GM12878 (cell line): ENCODE results near the gene HEG1. TPM values are rescaled to one million over a fixed set of nuclear protein-coding genes. Genes with fewer than 3 reads are reported as not detected.

Source experiments
- ATAC-seq: fragments of 200-7000 bp; cut with Tn5 transposase; 3 replicates; pipeline ENCODE4 v1.9.1; 2020; ENCODE audit warnings: mild to moderate bottlenecking, moderate library complexity
- BruUV-seq: library from RNA; stranded (reverse); fragments of 400-500 nt; replicated peaks from 2 replicates; lab custom pipeline; 2021; lab: Mats Ljungman, UMichigan
- CTCF ChIA-PET: fragments of 300-600 bp; sonication (Branson Sonifier 250); formaldehyde crosslinking; extraction: SDS; loops from one replicate; lab custom pipeline; 2021; ENCODE audit warnings: inconsistent platforms; lab: Yijun Ruan, JAX
- POLR2A ChIA-PET: fragments of 350-600 bp; formaldehyde crosslinking; extraction: SDS; loops from one replicate; lab custom pipeline; 2021; ENCODE audit warnings: inconsistent platforms; lab: Charles Lee
- RAD21 ChIA-PET: fragments of 300-600 bp; sonication (Branson Sonifier 250); formaldehyde crosslinking; loops from one replicate; lab custom pipeline; 2023; ENCODE audit warnings: antibody characterized with exemption; ENCODE audit not compliant: unreplicated experiment; lab: Charles Lee
- SMC1A ChIA-PET: fragments of 300-600 bp; sonication (Branson Sonifier 250); formaldehyde crosslinking; loops from one replicate; lab custom pipeline; 2023; ENCODE audit not compliant: unreplicated experiment, uncharacterized antibody; lab: Charles Lee
- DNase-seq: peaks from one replicate; pipeline ENCODE4 v3.0.0-alpha.2; 2011; ENCODE audit warnings: low read depth, low spot score
- FAIRE-seq: peaks from 3 replicates; lab custom pipeline; 2011; peaks lifted over from hg19 to GRCh38; lab: Jason Lieb, UNC
- H2AFZ ChIP-seq: 2 replicates; pipeline ENCODE4 v1.6.0; 2011; ENCODE audit warnings: low read depth, low read length, control low read depth; ENCODE audit not compliant: control insufficient read depth
- H3K27ac ChIP-seq: 2 replicates; pipeline ENCODE4 v1.5.1; 2011; ENCODE audit warnings: control low read depth; ENCODE audit not compliant: control insufficient read depth, insufficient read depth
- H3K27me3 ChIP-seq, 2 experiments: replicated peaks in 1 of 2; 2 replicates each; pipeline versions ENCODE4 v1.6.0 to v1.6.1; 2011; ENCODE audit warnings: low read length in 1 of 2; ENCODE audit not compliant: control insufficient read depth in 2 of 2, insufficient read depth in 2 of 2
- H3K36me3 ChIP-seq, 2 experiments: 2 replicates each; pipeline ENCODE4 v1.5.1; 2011; ENCODE audit warnings: low read length in 1 of 2; ENCODE audit not compliant: control insufficient read depth in 2 of 2, insufficient read depth in 2 of 2
- H3K4me1 ChIP-seq: 2 replicates; pipeline ENCODE4 v1.6.1; 2011; ENCODE audit warnings: mild to moderate bottlenecking, low read length, moderate library complexity, mixed read lengths; ENCODE audit not compliant: control insufficient read depth, insufficient read depth
- H3K4me2 ChIP-seq: 2 replicates; pipeline ENCODE4 v1.6.0; 2011; ENCODE audit warnings: control low read depth; ENCODE audit not compliant: control insufficient read depth, insufficient read depth
- H3K4me3 ChIP-seq: fragments of 200-600 bp; sonication (generic); 2 replicates; pipeline ENCODE4 v1.5.1; 2016
- H3K79me2 ChIP-seq: 2 replicates; pipeline ENCODE4 v1.6.0; 2011; ENCODE audit warnings: low read length; ENCODE audit not compliant: control insufficient read depth, insufficient read depth
- H3K9ac ChIP-seq: 2 replicates; pipeline ENCODE4 v1.8.0; 2011; ENCODE audit warnings: low read length, control low read depth, mixed read lengths; ENCODE audit not compliant: control insufficient read depth, insufficient read depth
- H3K9me3 ChIP-seq: replicated peaks from 3 replicates; pipeline ENCODE4 v1.5.1; 2011; ENCODE audit warnings: mild to moderate bottlenecking, low read length; ENCODE audit not compliant: control insufficient read depth, insufficient read depth
- H4K20me1 ChIP-seq: 2 replicates; pipeline ENCODE4 v1.6.0; 2011; ENCODE audit not compliant: control insufficient read depth, insufficient read depth
- CBX5 ChIP-seq: sonication (generic); IDR thresholded peaks from 2 replicates; pipeline ENCODE4 v1.6.1; 2016; ENCODE audit warnings: low read depth, moderate library complexity, mild to moderate bottlenecking, inconsistent platforms
- CEBPB ChIP-seq, 2 experiments: fragments of 150-350 bp in 1 of 2; IDR thresholded peaks; 2 replicates each; pipeline ENCODE4 v1.6.1; 2012 to 2014; ENCODE audit warnings: low read depth in 2 of 2, low read length in 2 of 2, borderline replicate concordance in 1 of 2, inconsistent platforms in 1 of 2
- IKZF2 ChIP-seq, 2 experiments: fragments of 450-650 bp; IDR thresholded peaks; 2 replicates each; pipeline ENCODE4 v1.6.1; 2017; ENCODE audit warnings: mild to moderate bottlenecking in 2 of 2, moderate library complexity in 2 of 2
- KLF5 ChIP-seq: fragments of 450-650 bp; IDR thresholded peaks from 2 replicates; pipeline ENCODE4 v1.6.1; 2014; ENCODE audit warnings: mild to moderate bottlenecking; ENCODE audit not compliant: partially characterized antibody
- LARP7 ChIP-seq: fragments of 450-650 bp; IDR thresholded peaks from 2 replicates; pipeline ENCODE4 v1.6.1; 2017; ENCODE audit warnings: mild to moderate bottlenecking
- MEF2B ChIP-seq: fragments of 450-650 bp; IDR thresholded peaks from 2 replicates; pipeline ENCODE4 v1.6.1; 2018; ENCODE audit warnings: mild to moderate bottlenecking, moderate library complexity; ENCODE audit not compliant: partially characterized antibody, poor library complexity, severe bottlenecking
- RELA ChIP-seq: fragments of 450-650 bp; IDR thresholded peaks from 2 replicates; pipeline ENCODE4 v1.8.0; 2014; ENCODE audit warnings: borderline replicate concordance; ENCODE audit not compliant: partially characterized antibody
- SMAD1 ChIP-seq: fragments of 450-650 bp; IDR thresholded peaks from 2 replicates; pipeline ENCODE4 v1.6.1; 2018; ENCODE audit warnings: mild to moderate bottlenecking, low read depth; ENCODE audit not compliant: partially characterized antibody
- SREBF1 ChIP-seq: IDR thresholded peaks from 2 replicates; pipeline ENCODE4 v1.6.1; 2012; ENCODE audit warnings: mild to moderate bottlenecking, low read length
- SREBF2 ChIP-seq: IDR thresholded peaks from 2 replicates; pipeline ENCODE4 v1.6.1; 2012; ENCODE audit warnings: mild to moderate bottlenecking, low read length
- ZNF207 ChIP-seq: fragments of 450-650 bp; IDR thresholded peaks from 2 replicates; pipeline ENCODE4 v1.6.1; 2014; ENCODE audit warnings: antibody characterized with exemption, mild to moderate bottlenecking, borderline replicate concordance
- WGBS: methylation state at CpG from one replicate; pipeline ENCODE4 v1.1.6; 2016; ENCODE audit warnings: low lambda C conversion rate; ENCODE audit not compliant: insufficient replicate concordance, insufficient coverage; ENCODE audit errors: missing lambda C conversion rate; 5-methylcytosine and 5-hydroxymethylcytosine counted together
- in situ Hi-C: fragments of 300-500 bp; cut with MboI; formaldehyde crosslinking; loops from 9 replicates; pipeline ENCODE4 v1.14.3; 2018; ENCODE audit warnings: mixed read lengths
- intact Hi-C: fragments of 100-400 bp; cut with micrococcal nuclease; formaldehyde crosslinking; loops from one replicate; pipeline ENCODE4 v1.14.2; 2022; ENCODE audit not compliant: unreplicated experiment
- polyA plus RNA-seq, 11 experiments: library from polyadenylated mRNA; depleted of rRNA in 4 of 11; unstranded in 6 of 11; stranded (reverse) in 5 of 11; fragments of >200 nt; fragmentation: Nextera tagmentation in 4 of 11; fragmentation: Illumina TruSeq in 1 of 11; extraction: Ambion mirVana in 4 of 11; extraction: Trizol in 1 of 11; gene quantifications; 1 replicate in 1 of 11; 2 replicates in 10 of 11; pipeline versions ENCODE4 v1.2.1 to v1.2.3, GENCODE V29; 2011 to 2016; ENCODE audit warnings: inconsistent platforms in 2 of 11, missing spikeins in 2 of 11, low read depth in 1 of 11
- total RNA-seq, 4 experiments: library from RNA; depleted of rRNA in 3 of 4; stranded (reverse); fragments of >200 nt in 3 of 4; fragmentation: Illumina TruSeq in 1 of 4; extraction: Trizol in 1 of 4; gene quantifications; 2 replicates each; pipeline versions ENCODE4 v1.2.1 to v1.2.3, GENCODE V29; 2013 to 2021
- TF ChIP-seq, protein P1 (sequence below): fragments of 450-650 bp; IDR thresholded peaks from 2 replicates; pipeline ENCODE4 v1.6.1; 2014; ENCODE audit warnings: mild to moderate bottlenecking
- TF ChIP-seq, protein P2 (sequence below): fragments of 450-650 bp; IDR thresholded peaks from 2 replicates; pipeline ENCODE4 v1.6.1; 2017; ENCODE audit warnings: mild to moderate bottlenecking, moderate library complexity
- TF ChIP-seq, protein P3 (sequence below): fragments of 450-650 bp; IDR thresholded peaks from 2 replicates; pipeline ENCODE4 v1.6.1; 2017; ENCODE audit warnings: antibody characterized with exemption, mild to moderate bottlenecking, moderate library complexity
- TF ChIP-seq, protein P4 (sequence below): IDR thresholded peaks from 2 replicates; pipeline ENCODE4 v1.6.1; 2011; ENCODE audit warnings: low read depth, low read length, improper control_type of control experiment, borderline replicate concordance

Gene HEG1
- total and polyA plus RNA-seq, 10 of the 15 experiments (the other 5 are each of a cell fraction or from before 2014, with no cell fraction given), result 2.2 to 32.1 (median 7.6) TPM

DNA sequence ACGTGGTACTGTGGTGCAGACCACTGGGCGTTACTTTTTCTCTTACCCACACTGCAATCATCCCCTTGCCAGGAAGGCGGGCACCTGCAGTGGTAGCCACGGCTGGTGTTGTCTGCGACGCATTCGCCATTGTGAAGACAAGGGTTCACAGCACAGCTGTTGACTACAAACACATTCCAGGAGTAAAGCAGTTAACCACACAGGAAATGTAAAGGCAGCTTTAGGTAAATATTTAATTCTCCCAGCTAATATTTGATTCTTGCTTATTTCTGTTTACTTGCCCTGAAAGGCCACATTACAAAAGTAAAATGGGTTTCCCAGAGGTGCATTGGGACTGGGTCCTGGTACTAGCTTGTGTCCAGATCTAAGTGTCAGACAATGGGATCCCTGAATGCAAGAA, 45.4 kb downstream of the HEG1 start:
- WGBS, result 98% methylated on average over 7 of the region's 7 CpGs
- Histone ChIP-seq H3K79me2 (no peaks in the 10 kb centered on the region), H3K36me3 (peaks cover 24 to 44% of the 10 kb centered on the region in 2 experiments), H3K27me3 (no peaks in the 10 kb centered on the region), H3K9me3 (no peaks in the 10 kb centered on the region), H3K4me3 (no peak overlapping the region), H4K20me1 (0 out of 2 replicates have a peak, but pooled peaks cover 6% of the 10 kb centered on the region), H3K4me1 (no peaks in the 10 kb centered on the region), H3K27ac (no peak overlapping the region), H3K4me2 (no peak overlapping the region), H3K9ac (no peak overlapping the region), H2AFZ (no peak overlapping the region)
- ATAC-seq (no peak), DNase-seq (no peak), FAIRE-seq (no peak)
- no TSS peak for BruUV-seq
- in situ Hi-C loops, result no loop called here
- ChIA-PET POLR2A (no interaction called here), SMC1A (interaction anchor here (1.5 kb wide), 1 partner anchor 15 kb away, joined by 6 read pairs; no protein-coding TSS in a partner anchor), CTCF (interaction anchor here (0.6 kb wide), 1 partner anchor 250 kb away, joined by 3 read pairs; no protein-coding TSS in a partner anchor), RAD21 (no interaction called here)
- TF ChIP-seq CBX5, result no peak
- TF ChIP-seq ZNF207, result no peak
- no peak for TF ChIP-seq CEBPB (IDR thresholded peaks at IDR 0.05; ENCODE audit: borderline replicate concordance in 1 of 2, low read depth in 2 of 2, low read length in 2 of 2)
- no peak for TF ChIP-seq IKZF2 (IDR thresholded peaks at IDR 0.05)
- no peak for TF ChIP-seq LARP7
- TF ChIP-seq MEF2B, result no peak
- no peak for TF ChIP-seq SREBF2
- TF ChIP-seq, protein P1, sequence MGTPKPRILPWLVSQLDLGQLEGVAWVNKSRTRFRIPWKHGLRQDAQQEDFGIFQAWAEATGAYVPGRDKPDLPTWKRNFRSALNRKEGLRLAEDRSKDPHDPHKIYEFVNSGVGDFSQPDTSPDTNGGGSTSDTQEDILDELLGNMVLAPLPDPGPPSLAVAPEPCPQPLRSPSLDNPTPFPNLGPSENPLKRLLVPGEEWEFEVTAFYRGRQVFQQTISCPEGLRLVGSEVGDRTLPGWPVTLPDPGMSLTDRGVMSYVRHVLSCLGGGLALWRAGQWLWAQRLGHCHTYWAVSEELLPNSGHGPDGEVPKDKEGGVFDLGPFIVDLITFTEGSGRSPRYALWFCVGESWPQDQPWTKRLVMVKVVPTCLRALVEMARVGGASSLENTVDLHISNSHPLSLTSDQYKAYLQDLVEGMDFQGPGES, result no peak
- TF ChIP-seq, protein P2, sequence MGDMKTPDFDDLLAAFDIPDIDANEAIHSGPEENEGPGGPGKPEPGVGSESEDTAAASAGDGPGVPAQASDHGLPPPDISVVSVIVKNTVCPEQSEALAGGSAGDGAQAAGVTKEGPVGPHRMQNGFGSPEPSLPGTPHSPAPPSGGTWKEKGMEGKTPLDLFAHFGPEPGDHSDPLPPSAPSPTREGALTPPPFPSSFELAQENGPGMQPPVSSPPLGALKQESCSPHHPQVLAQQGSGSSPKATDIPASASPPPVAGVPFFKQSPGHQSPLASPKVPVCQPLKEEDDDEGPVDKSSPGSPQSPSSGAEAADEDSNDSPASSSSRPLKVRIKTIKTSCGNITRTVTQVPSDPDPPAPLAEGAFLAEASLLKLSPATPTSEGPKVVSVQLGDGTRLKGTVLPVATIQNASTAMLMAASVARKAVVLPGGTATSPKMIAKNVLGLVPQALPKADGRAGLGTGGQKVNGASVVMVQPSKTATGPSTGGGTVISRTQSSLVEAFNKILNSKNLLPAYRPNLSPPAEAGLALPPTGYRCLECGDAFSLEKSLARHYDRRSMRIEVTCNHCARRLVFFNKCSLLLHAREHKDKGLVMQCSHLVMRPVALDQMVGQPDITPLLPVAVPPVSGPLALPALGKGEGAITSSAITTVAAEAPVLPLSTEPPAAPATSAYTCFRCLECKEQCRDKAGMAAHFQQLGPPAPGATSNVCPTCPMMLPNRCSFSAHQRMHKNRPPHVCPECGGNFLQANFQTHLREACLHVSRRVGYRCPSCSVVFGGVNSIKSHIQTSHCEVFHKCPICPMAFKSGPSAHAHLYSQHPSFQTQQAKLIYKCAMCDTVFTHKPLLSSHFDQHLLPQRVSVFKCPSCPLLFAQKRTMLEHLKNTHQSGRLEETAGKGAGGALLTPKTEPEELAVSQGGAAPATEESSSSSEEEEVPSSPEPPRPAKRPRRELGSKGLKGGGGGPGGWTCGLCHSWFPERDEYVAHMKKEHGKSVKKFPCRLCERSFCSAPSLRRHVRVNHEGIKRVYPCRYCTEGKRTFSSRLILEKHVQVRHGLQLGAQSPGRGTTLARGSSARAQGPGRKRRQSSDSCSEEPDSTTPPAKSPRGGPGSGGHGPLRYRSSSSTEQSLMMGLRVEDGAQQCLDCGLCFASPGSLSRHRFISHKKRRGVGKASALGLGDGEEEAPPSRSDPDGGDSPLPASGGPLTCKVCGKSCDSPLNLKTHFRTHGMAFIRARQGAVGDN, result no peak
- TF ChIP-seq, protein P3, sequence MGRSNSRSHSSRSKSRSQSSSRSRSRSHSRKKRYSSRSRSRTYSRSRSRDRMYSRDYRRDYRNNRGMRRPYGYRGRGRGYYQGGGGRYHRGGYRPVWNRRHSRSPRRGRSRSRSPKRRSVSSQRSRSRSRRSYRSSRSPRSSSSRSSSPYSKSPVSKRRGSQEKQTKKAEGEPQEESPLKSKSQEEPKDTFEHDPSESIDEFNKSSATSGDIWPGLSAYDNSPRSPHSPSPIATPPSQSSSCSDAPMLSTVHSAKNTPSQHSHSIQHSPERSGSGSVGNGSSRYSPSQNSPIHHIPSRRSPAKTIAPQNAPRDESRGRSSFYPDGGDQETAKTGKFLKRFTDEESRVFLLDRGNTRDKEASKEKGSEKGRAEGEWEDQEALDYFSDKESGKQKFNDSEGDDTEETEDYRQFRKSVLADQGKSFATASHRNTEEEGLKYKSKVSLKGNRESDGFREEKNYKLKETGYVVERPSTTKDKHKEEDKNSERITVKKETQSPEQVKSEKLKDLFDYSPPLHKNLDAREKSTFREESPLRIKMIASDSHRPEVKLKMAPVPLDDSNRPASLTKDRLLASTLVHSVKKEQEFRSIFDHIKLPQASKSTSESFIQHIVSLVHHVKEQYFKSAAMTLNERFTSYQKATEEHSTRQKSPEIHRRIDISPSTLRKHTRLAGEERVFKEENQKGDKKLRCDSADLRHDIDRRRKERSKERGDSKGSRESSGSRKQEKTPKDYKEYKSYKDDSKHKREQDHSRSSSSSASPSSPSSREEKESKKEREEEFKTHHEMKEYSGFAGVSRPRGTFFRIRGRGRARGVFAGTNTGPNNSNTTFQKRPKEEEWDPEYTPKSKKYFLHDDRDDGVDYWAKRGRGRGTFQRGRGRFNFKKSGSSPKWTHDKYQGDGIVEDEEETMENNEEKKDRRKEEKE, result no peak
- TF ChIP-seq SMAD1, result no peak
- TF ChIP-seq RELA, result no peak
- TF ChIP-seq KLF5, result no peak
- TF ChIP-seq, protein P4, sequence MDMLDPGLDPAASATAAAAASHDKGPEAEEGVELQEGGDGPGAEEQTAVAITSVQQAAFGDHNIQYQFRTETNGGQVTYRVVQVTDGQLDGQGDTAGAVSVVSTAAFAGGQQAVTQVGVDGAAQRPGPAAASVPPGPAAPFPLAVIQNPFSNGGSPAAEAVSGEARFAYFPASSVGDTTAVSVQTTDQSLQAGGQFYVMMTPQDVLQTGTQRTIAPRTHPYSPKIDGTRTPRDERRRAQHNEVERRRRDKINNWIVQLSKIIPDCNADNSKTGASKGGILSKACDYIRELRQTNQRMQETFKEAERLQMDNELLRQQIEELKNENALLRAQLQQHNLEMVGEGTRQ, result no peak
- no peak for TF ChIP-seq SREBF1
- intact Hi-C loops, result no loop called here
